C4-2B (cell line): ENCODE measurements around the gene NEUROG1.

Source experiments
- H3K27ac ChIP-seq: fragments of 450-650 bp; 2 replicates; pipeline ENCODE4 v1.5.1; 2017
- CTCF ChIP-seq: fragments of 450-650 bp; conservative IDR thresholded peaks from 2 replicates; pipeline ENCODE4 v1.5.1; 2017; ENCODE audit warnings: mild to moderate bottlenecking
- ZFX ChIP-seq: fragments of 450-650 bp; IDR thresholded peaks from 2 replicates; pipeline ENCODE4 v1.6.1; 2017

The NEUROG1 gene

GRCh38 chr5:135535820-135536801, at the start of gene NEUROG1:
NEUROG1 (minus strand) TSS chr5:135535964; CDS start chr5:135535690, 274 bp downstream.
- no peak for TF ChIP-seq ZFX
- TF ChIP-seq CTCF: no peak
- no peak within 1 kb of the TSS for H3K27ac ChIP-seq

GRCh38 chr5:135584918-135585317, 49.2 kb upstream of the NEUROG1 start:
- H3K27ac ChIP-seq: no peak overlapping the region
- TF ChIP-seq ZFX (no peak), CTCF (no peak)

- TF ChIP-seq CTCF: no peak
- TF ChIP-seq ZFX: no peak
- no peak overlapping the region for H3K27ac ChIP-seq
Measured at GRCh38 chr5:135584276-135584675, 48.5 kb upstream of the NEUROG1 start.

- TF ChIP-seq ZFX (no peak), CTCF (no peak)
Measured at GRCh38 chr5:135582099-135582781, 46.5 kb upstream of the NEUROG1 start.

GRCh38 chr5:135578685-135579341, 43.0 kb upstream of the NEUROG1 start, which contains the start of gene CXCL14:
CXCL14 (minus strand) TSS chr5:135578991; CDS start chr5:135578778, 213 bp downstream.
- no peak for TF ChIP-seq ZFX
- no peak for TF ChIP-seq CTCF
- no peak within 1 kb of the TSS for H3K27ac ChIP-seq

More at GRCh38 chr5:135582099-135582781, 46.5 kb upstream of the NEUROG1 start:
- no peak overlapping the region for H3K27ac ChIP-seq

GRCh38 chr5:135578305-135578684, 42.5 kb upstream of the NEUROG1 start:
- no peak overlapping the region for H3K27ac ChIP-seq
- no peak for TF ChIP-seq ZFX
- no peak for TF ChIP-seq CTCF
